SU-DHL-6 (cell line): ENCODE measurements around the gene GPR108.

Source experiments
- H2AFZ ChIP-seq: fragments of 200-600 bp; sonication (generic); 2 replicates; pipeline ENCODE4 v1.6.1; 2014; ENCODE audit warnings: low read depth, mild to moderate bottlenecking, moderate library complexity, mixed read lengths, antibody characterized with exemption, low read length; ENCODE audit not compliant: severe bottlenecking
- H3F3A ChIP-seq: fragments of 200-600 bp; shearing (Covaris generic); 2 replicates; pipeline ENCODE4 v1.6.0; 2016; ENCODE audit warnings: antibody characterized with exemption, mild to moderate bottlenecking; ENCODE audit not compliant: insufficient read depth
- H3K27ac ChIP-seq: fragments of 200-600 bp; sonication (generic); 2 replicates; pipeline ENCODE4 v1.5.1; 2016; ENCODE audit warnings: low read depth, mild to moderate bottlenecking, low read length, moderate library complexity, mixed read lengths
- H3K27me3 ChIP-seq: fragments of 200-600 bp; sonication (generic), shearing (Covaris generic); 2 replicates; pipeline ENCODE4 v1.6.0; 2014; ENCODE audit warnings: mild to moderate bottlenecking, low read length
- H3K36me3 ChIP-seq: fragments of 200-600 bp; sonication (generic); 2 replicates; pipeline ENCODE4 v1.6.1; 2014; ENCODE audit warnings: mild to moderate bottlenecking, low read length, mixed read lengths
- H3K4me2 ChIP-seq: fragments of 300-600, 200-600 bp; shearing (Covaris generic), sonication (generic); 2 replicates; pipeline ENCODE4 v1.6.0; 2014; ENCODE audit warnings: low read length, low read depth, mild to moderate bottlenecking; ENCODE audit not compliant: poor library complexity, severe bottlenecking
- H3K4me3 ChIP-seq: fragments of 200-600 bp; sonication (generic); 2 replicates; pipeline ENCODE4 v1.5.1; 2014; ENCODE audit warnings: antibody characterized with exemption, low read length, mild to moderate bottlenecking, mixed read lengths; ENCODE audit not compliant: insufficient read depth, poor library complexity, severe bottlenecking
- H3K79me2 ChIP-seq: fragments of 200-600 bp; sonication (generic); 2 replicates; pipeline ENCODE4 v1.6.1; 2014; ENCODE audit warnings: mild to moderate bottlenecking, low read length, moderate library complexity; ENCODE audit not compliant: insufficient read depth
- H3K9ac ChIP-seq: fragments of 200-600 bp; sonication (generic); 2 replicates; pipeline ENCODE4 v1.7.0; 2014; ENCODE audit warnings: mild to moderate bottlenecking, low read length
- H3K9me2 ChIP-seq: fragments of 200-600 bp; sonication (generic); replicated peaks from 2 replicates; pipeline ENCODE4 v1.6.1; 2014; ENCODE audit warnings: low read length; ENCODE audit not compliant: insufficient read depth
- H3K9me3 ChIP-seq: fragments of 200-600 bp; sonication (generic); 2 replicates; pipeline ENCODE4 v1.6.1; 2014; ENCODE audit warnings: low read length, mixed read lengths; ENCODE audit not compliant: insufficient read depth
- H4K20me1 ChIP-seq: fragments of 200-600 bp; sonication (generic); 2 replicates; pipeline ENCODE4 v1.6.1; 2014; ENCODE audit warnings: low read depth, mild to moderate bottlenecking, antibody characterized with exemption, low read length, moderate library complexity, mixed read lengths
- CTCF ChIP-seq: fragments of 200-600 bp; sonication (generic); IDR thresholded peaks from one replicate; pipeline ENCODE4 v1.5.1; 2017; ENCODE audit warnings: antibody characterized with exemption, mild to moderate bottlenecking, low read length, moderate library complexity; ENCODE audit not compliant: insufficient read depth, poor library complexity, severe bottlenecking
- EZH2phosphoT487 ChIP-seq: fragments of 200-600 bp; sonication (generic), shearing (Covaris generic); conservative IDR thresholded peaks from 2 replicates; pipeline ENCODE4 v1.6.1; 2018; ENCODE audit warnings: mild to moderate bottlenecking, antibody characterized with exemption, low read length, moderate library complexity, mixed read lengths

The GPR108 gene

GRCh38 chr19:6738787-6739389 is 1.5 kb upstream of the GPR108 start:
- H3K27ac ChIP-seq = peak overlapping the region; percentile 70
- H4K20me1 ChIP-seq = no peaks in the 10 kb centered on the region
- H3K79me2 ChIP-seq = peaks cover 5% of the 10 kb centered on the region; the same call in 1 of the 2 replicates
- H3K9ac ChIP-seq = no peak overlapping the region
- H3K27me3 ChIP-seq = no peaks in the 10 kb centered on the region
- TF ChIP-seq EZH2phosphoT487 = no peak
- no peak for TF ChIP-seq CTCF
- H3K4me3 ChIP-seq = no peak overlapping the region
- H3K4me2 ChIP-seq = peak overlapping the region; percentile 53
- no peaks in the 10 kb centered on the region for H3K36me3 ChIP-seq
- no peaks in the 10 kb centered on the region for H3K9me2 ChIP-seq
- H2AFZ ChIP-seq = peak overlapping the region; percentile 42
- H3K9me3 ChIP-seq = no peaks in the 10 kb centered on the region
- peaks cover 27% of the 10 kb centered on the region for H3F3A ChIP-seq

- Histone ChIP-seq H3F3A (peaks cover 27% of the 10 kb centered on the region), H3K79me2 (peaks cover 5% of the 10 kb centered on the region; the same call in 1 of the 2 replicates)
Observed at GRCh38 chr19:6737873-6738786, 750 bp upstream of the GPR108 start.

GRCh38 chr19:6736917-6737283 is 480 bp downstream of the GPR108 start:
- Histone ChIP-seq H3K27me3 (no peaks in the 10 kb centered on the region), H3K4me2 (peak overlapping the region; percentile 85), H3K9me2 (no peaks in the 10 kb centered on the region), H3K27ac (peak overlapping the region; percentile 78), H3K9me3 (no peaks in the 10 kb centered on the region), H2AFZ (peak overlapping the region; percentile 67), H3K36me3 (no peaks in the 10 kb centered on the region), H3K9ac (peak overlapping the region; percentile 85), H3K79me2 (peaks cover 5% of the 10 kb centered on the region; the same call in 1 of the 2 replicates), H4K20me1 (no peaks in the 10 kb centered on the region), H3F3A (peaks cover 27% of the 10 kb centered on the region), H3K4me3 (peak overlapping the region; percentile 73)
- TF ChIP-seq EZH2phosphoT487 = no peak
- TF ChIP-seq CTCF = peak; percentile 8

More at GRCh38 chr19:6737873-6738786, 750 bp upstream of the GPR108 start:
- H3K36me3 ChIP-seq = no peaks in the 10 kb centered on the region
- peak overlapping the region; percentile 59 for H3K4me2 ChIP-seq
- no peaks in the 10 kb centered on the region for H3K9me2 ChIP-seq
- peak overlapping the region; percentile 32 for H3K4me3 ChIP-seq
- peak overlapping the region; percentile 32 for H3K9ac ChIP-seq
- H3K9me3 ChIP-seq = no peaks in the 10 kb centered on the region
- no peak for TF ChIP-seq EZH2phosphoT487
- TF ChIP-seq CTCF = peak; percentile 72
- H3K27me3 ChIP-seq = no peaks in the 10 kb centered on the region
- H4K20me1 ChIP-seq = no peaks in the 10 kb centered on the region
- H3K27ac ChIP-seq = peak overlapping the region; percentile 70
- H2AFZ ChIP-seq = peak overlapping the region; percentile 67
